SK-N-SH (cell line): ENCODE measurements around the gene SFRP5.

Source experiments
- EP300 ChIP-seq, 2 experiments: IDR thresholded peaks; 2 replicates each; pipeline versions ENCODE4 v1.4.0 to v1.6.1; 2012; ENCODE audit warnings: borderline replicate concordance in 1 of 2, low read depth in 1 of 2, low read length in 1 of 2
- FOXM1 ChIP-seq: IDR thresholded peaks from 2 replicates; pipeline ENCODE4 v1.4.0; 2012; ENCODE audit warnings: low read depth, mild to moderate bottlenecking
- RAD21 ChIP-seq: IDR thresholded peaks from 2 replicates; pipeline ENCODE4 v1.6.1; 2012; ENCODE audit warnings: mild to moderate bottlenecking, low read length
- YY1 ChIP-seq: IDR thresholded peaks from 2 replicates; pipeline ENCODE4 v1.4.0; 2012; ENCODE audit warnings: low read depth, mild to moderate bottlenecking
- TF ChIP-seq, protein P1 (sequence below): fragments of 200-600 bp; sonication (generic); IDR thresholded peaks from 2 replicates; pipeline ENCODE4 v1.6.1; 2017; ENCODE audit warnings: antibody characterized with exemption, mild to moderate bottlenecking, moderate library complexity
- TF ChIP-seq, protein P2 (sequence below): fragments of 150-350 bp; IDR thresholded peaks from 2 replicates; pipeline ENCODE4 v1.6.1; 2016; ENCODE audit warnings: mild to moderate bottlenecking, low read depth, low read length

DNA sequence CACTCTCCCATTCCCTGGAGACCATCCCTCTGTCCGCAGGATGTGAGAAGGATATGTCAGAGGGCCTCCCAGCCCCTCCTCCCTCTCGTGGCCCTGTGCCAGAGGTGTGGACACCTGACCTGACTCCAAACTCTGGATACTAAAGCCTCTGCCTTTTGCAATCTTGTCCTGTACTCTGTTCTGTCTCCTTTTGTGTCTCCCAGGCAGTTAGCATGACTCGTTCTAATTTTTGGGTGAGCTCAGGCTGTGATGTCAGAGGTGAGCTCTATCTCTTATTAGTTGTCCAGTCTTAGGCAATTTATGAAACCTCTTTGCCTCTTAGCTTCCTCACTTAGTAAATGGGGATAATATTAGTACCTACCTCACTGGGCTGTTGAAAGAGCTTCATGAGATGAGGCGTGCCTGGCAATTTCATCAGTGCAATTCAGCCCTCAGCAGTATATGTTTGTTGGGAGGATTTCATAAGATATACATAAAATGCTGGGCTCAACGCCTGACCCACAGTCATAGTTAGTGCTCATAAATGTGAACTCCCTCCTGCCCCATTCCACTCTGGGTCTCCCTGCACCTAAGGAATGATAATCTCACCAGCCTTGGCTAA is 47.4 kb downstream of the SFRP5 start:
- TF ChIP-seq EP300 (IDR thresholded peaks at IDR 0.05; ENCODE audit: borderline replicate concordance in 1 of 2, low read depth in 1 of 2, low read length in 1 of 2) (no peak), YY1 (no peak), FOXM1 (no peak), RAD21 (no peak)
- TF ChIP-seq, protein P1, sequence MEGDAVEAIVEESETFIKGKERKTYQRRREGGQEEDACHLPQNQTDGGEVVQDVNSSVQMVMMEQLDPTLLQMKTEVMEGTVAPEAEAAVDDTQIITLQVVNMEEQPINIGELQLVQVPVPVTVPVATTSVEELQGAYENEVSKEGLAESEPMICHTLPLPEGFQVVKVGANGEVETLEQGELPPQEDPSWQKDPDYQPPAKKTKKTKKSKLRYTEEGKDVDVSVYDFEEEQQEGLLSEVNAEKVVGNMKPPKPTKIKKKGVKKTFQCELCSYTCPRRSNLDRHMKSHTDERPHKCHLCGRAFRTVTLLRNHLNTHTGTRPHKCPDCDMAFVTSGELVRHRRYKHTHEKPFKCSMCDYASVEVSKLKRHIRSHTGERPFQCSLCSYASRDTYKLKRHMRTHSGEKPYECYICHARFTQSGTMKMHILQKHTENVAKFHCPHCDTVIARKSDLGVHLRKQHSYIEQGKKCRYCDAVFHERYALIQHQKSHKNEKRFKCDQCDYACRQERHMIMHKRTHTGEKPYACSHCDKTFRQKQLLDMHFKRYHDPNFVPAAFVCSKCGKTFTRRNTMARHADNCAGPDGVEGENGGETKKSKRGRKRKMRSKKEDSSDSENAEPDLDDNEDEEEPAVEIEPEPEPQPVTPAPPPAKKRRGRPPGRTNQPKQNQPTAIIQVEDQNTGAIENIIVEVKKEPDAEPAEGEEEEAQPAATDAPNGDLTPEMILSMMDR: no peak
- TF ChIP-seq, protein P2, sequence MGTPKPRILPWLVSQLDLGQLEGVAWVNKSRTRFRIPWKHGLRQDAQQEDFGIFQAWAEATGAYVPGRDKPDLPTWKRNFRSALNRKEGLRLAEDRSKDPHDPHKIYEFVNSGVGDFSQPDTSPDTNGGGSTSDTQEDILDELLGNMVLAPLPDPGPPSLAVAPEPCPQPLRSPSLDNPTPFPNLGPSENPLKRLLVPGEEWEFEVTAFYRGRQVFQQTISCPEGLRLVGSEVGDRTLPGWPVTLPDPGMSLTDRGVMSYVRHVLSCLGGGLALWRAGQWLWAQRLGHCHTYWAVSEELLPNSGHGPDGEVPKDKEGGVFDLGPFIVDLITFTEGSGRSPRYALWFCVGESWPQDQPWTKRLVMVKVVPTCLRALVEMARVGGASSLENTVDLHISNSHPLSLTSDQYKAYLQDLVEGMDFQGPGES: no peak
